Measurements from ENCODE around the gene MPV17L2.
A peak's percentile ranks its signal among the peaks of the same experiment; 100 is the strongest.

Gene MPV17L2

GRCh38 chr19:18149596-18149975 is 43.4 kb upstream of the MPV17L2 start:
- H3K4me3 ChIP-seq (ENCODE audit: low read depth, low read length): no peak overlapping the region
- no peak for DNase-seq (ENCODE audit: low read depth)
- TF ChIP-seq, protein P1, sequence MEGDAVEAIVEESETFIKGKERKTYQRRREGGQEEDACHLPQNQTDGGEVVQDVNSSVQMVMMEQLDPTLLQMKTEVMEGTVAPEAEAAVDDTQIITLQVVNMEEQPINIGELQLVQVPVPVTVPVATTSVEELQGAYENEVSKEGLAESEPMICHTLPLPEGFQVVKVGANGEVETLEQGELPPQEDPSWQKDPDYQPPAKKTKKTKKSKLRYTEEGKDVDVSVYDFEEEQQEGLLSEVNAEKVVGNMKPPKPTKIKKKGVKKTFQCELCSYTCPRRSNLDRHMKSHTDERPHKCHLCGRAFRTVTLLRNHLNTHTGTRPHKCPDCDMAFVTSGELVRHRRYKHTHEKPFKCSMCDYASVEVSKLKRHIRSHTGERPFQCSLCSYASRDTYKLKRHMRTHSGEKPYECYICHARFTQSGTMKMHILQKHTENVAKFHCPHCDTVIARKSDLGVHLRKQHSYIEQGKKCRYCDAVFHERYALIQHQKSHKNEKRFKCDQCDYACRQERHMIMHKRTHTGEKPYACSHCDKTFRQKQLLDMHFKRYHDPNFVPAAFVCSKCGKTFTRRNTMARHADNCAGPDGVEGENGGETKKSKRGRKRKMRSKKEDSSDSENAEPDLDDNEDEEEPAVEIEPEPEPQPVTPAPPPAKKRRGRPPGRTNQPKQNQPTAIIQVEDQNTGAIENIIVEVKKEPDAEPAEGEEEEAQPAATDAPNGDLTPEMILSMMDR (IDR thresholded peaks at IDR 0.05; ENCODE audit: insufficient read depth, low read depth, low read length, missing control alignments): no peak

- TF ChIP-seq, protein P1 (IDR thresholded peaks at IDR 0.05; ENCODE audit: insufficient read depth, low read depth, low read length, missing control alignments): no peak
- no peak overlapping the region for H3K4me3 ChIP-seq (ENCODE audit: low read depth, low read length)
- no peak for DNase-seq (ENCODE audit: low read depth)
Measured at GRCh38 chr19:18150776-18151624, 42.0 kb upstream of the MPV17L2 start.

DNA sequence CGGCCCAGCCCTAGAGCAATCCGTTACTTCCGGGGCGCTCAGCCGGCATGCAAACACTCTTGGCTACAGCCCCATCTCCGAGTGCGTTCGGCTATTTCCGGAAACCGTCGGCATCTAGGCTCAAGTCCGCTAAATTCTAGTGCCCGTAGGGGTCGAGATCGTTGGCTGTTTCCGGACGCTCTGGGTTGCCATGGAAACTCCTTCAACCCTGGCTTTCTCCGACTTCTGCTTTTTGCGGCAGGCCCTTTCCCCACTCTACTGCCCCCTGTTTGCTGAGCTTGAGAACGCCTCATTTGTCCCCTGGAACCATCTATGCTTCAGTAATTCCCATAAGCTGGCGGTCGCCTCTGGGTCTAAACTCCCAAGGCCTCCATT is 40.6 kb upstream of the MPV17L2 start:
- H3K4me3 ChIP-seq (ENCODE audit: low read depth, low read length): peak overlapping the region; percentile 71
- DNase-seq (ENCODE audit: low read depth): peak; percentile 100
- TF ChIP-seq, protein P1 (IDR thresholded peaks at IDR 0.05; ENCODE audit: insufficient read depth, low read depth, low read length, missing control alignments): peak; percentile 80

- H3K4me3 ChIP-seq (ENCODE audit: low read depth, low read length): peak within 1 kb of the TSS; percentile 95
- TF ChIP-seq, protein P1 (IDR thresholded peaks at IDR 0.05; ENCODE audit: insufficient read depth, low read depth, low read length, missing control alignments): no peak
- peak; percentile 99 for DNase-seq (ENCODE audit: low read depth)
Measured at GRCh38 chr19:18152817-18153555, 40.0 kb upstream of the MPV17L2 start, which contains the start of gene PIK3R2. Gene PIK3R2, plus strand, starts transcription at chr19:18153163. Its CDS starts 2,717 bp downstream, at chr19:18155880.

GRCh38 chr19:18153556-18154134 is 39.4 kb upstream of the MPV17L2 start:
- peak overlapping the region; percentile 95 for H3K4me3 ChIP-seq (ENCODE audit: low read depth, low read length)
- TF ChIP-seq, protein P1 (IDR thresholded peaks at IDR 0.05; ENCODE audit: insufficient read depth, low read depth, low read length, missing control alignments): no peak
- no peak for DNase-seq (ENCODE audit: low read depth)

DNA sequence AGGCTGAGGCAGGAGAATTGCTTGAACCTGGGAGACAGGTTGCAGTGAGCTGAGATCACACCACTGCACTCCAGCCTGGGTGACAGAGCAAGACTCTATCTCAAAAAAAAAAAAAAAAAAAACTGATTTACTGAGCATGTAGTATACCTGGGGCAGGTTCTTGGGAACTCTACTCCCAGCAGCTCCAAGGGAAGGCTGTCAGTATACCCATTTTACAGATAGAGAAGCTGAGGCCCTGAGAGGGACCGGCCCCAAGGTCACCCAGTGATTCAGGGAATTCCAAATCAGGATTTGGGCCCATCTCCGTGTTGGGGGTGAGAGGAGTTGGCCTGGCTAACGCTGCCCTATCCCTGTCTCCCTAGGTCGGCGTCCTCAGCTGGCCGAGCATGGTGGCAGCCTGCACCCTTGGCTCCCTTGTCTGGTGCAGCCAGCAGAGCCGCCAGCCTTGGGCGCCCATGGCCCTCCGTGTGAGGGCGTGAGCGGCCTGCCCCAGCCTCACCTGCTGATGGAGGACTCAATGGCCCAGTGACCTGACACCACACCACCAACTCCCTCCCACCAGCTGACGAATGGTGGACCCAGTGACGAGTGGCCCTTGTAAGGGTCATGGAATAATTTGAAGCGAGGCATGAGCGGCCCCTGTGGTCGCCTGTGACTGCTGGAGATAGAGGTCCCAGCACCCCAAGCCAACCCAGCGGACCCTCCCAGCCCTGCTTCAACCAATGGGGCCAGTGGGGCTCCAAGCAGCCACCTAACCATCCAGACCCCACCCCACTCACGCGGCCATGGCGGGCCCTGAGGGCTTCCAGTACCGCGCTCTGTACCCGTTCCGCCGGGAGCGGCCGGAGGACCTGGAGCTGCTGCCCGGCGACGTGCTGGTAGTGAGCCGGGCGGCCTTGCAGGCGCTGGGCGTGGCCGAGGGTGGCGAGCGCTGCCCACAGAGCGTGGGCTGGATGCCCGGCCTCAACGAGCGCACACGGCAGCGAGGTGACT is 37.6 kb upstream of the MPV17L2 start:
- H3K4me3 ChIP-seq (ENCODE audit: low read depth, low read length): no peak overlapping the region
- TF ChIP-seq, protein P1 (IDR thresholded peaks at IDR 0.05; ENCODE audit: insufficient read depth, low read depth, low read length, missing control alignments): no peak
- no peak for DNase-seq (ENCODE audit: low read depth)

All from GM12865 (cell line).